ENCODE data around the gene TSPOAP1. TPM values are rescaled to one million over a fixed set of nuclear protein-coding genes. Genes with fewer than 3 reads are reported as not detected.

TSPOAP1 gene
- total RNA-seq, 4 donors from 2014 or later = 19.5 to 35.4 (median 22.1) TPM

DNA sequence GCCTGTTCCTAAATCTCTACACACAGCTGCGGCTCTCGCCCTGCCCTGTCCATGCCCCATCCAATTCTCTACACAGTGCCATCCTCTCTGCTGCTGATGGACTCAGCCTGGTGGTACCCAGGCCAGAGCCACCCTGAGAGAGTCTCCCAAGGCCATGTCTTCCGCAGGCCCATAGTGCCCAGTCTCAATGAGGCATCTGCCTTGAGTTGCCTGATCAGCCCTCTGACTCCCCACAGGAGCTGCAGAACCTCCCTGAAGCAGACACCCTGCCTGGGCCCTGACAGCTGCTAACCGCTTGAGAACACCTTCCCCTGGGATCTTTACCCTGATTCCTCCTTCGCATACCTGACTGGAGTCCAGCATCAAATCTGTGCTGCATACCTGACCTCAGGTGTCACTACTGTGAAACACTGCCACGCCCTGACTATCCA, 13.3 kb downstream of the TSPOAP1 start:
- no peaks in the 10 kb centered on the region for H3K27me3 ChIP-seq
- H3K27ac ChIP-seq = no peak overlapping the region
- H3K4me3 ChIP-seq (replicated peaks in 1 of 3) = no peak overlapping the region
- H3K9me3 ChIP-seq = no peaks in the 10 kb centered on the region
- TF ChIP-seq CTCF (IDR thresholded peaks at IDR 0.05) = no peak
- TF ChIP-seq POLR2A (IDR thresholded peaks at IDR 0.05) = no peak
- H3K4me1 ChIP-seq = no peaks in the 10 kb centered on the region
- 95 to 96% methylated on average over 6 of the region's 6 CpGs for WGBS, 2 donors
- DNase-seq = no peak
- intact Hi-C loops (cut with DNase I) = no loop called here
- no peaks in the 10 kb centered on the region for H3K36me3 ChIP-seq

DNA sequence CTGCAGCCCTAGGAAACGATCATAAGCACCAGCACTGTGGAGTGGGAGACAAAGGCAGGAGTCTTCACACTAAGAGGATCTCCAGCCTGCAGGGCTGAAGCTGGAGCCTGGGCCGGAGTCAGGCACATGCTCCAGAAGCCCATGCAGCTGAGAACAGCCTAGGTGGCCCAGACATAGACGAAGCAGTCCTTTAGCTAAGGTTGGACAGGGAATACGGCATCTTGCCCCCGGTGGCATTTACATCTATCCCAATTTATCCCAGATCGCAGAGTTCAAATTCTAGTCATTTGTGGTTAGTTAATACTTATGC, 13.9 kb downstream of the TSPOAP1 start:
- Histone ChIP-seq H3K4me1 (no peaks in the 10 kb centered on the region), H3K4me3 (replicated peaks in 1 of 3) (no peak overlapping the region), H3K36me3 (no peaks in the 10 kb centered on the region), H3K9me3 (no peaks in the 10 kb centered on the region), H3K27me3 (no peaks in the 10 kb centered on the region), H3K27ac (no peak overlapping the region)
- DNase-seq = no peak
- intact Hi-C loops (cut with DNase I) = no loop called here
- 87 to 96% methylated on average over 6 of the region's 6 CpGs for WGBS, 2 donors
- TF ChIP-seq CTCF (IDR thresholded peaks at IDR 0.05) = no peak
- no peak for TF ChIP-seq POLR2A (IDR thresholded peaks at IDR 0.05)

- Histone ChIP-seq H3K36me3 (no peaks in the 10 kb centered on the region), H3K9me3 (no peaks in the 10 kb centered on the region), H3K27me3 (no peaks in the 10 kb centered on the region), H3K27ac (no peak overlapping the region), H3K4me3 (replicated peaks in 1 of 3) (no peak overlapping the region), H3K4me1 (no peaks in the 10 kb centered on the region)
- no peak for DNase-seq
- TF ChIP-seq CTCF (IDR thresholded peaks at IDR 0.05) = no peak
- no peak for TF ChIP-seq POLR2A (IDR thresholded peaks at IDR 0.05)
- intact Hi-C loops (cut with DNase I) = no loop called here
- 84% methylated on average over 7 of the region's 7 CpGs for WGBS, 2 donors
Measured at GRCh38 chr17:58313815-58314705, 14.5 kb downstream of the TSPOAP1 start.

DNA sequence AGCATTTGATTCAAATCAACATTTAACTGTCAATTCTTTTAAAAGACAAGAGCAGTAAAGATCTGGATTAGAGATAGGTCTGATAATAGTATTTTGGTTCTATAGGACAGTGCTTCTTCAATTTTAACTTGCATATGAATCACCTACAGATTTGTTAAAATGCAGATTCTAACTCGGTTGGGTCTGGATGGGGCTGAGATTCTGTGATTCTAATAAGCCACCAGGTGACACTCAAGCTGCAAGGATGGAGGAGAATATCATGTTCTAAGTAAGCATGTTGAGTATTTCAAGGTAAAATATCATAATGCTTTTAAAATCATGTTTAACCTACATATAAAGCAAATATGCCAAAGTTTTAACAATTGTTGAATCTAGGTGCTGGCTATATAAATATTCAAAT, 15.8 kb downstream of the TSPOAP1 start:
- no peak overlapping the region for H3K27ac ChIP-seq
- no peaks in the 10 kb centered on the region for H3K4me1 ChIP-seq
- intact Hi-C loops (cut with DNase I) = no loop called here
- H3K4me3 ChIP-seq (replicated peaks in 1 of 3) = no peak overlapping the region
- H3K27me3 ChIP-seq = no peaks in the 10 kb centered on the region
- H3K9me3 ChIP-seq = no peaks in the 10 kb centered on the region
- TF ChIP-seq CTCF (IDR thresholded peaks at IDR 0.05) = no peak
- no peak for TF ChIP-seq POLR2A (IDR thresholded peaks at IDR 0.05)
- no peaks in the 10 kb centered on the region for H3K36me3 ChIP-seq
- DNase-seq = no peak
- 55 to 66% methylated on average over 1 of the region's 1 CpG for WGBS, 2 donors

- intact Hi-C loops (cut with DNase I) = no loop called here
- no peak for TF ChIP-seq POLR2A (IDR thresholded peaks at IDR 0.05)
- TF ChIP-seq CTCF (IDR thresholded peaks at IDR 0.05) = no peak
- H3K4me3 ChIP-seq (replicated peaks in 1 of 3) = no peak overlapping the region
- WGBS, 2 donors = 86 to 90% methylated on average over 3 of the region's 23 CpGs
- H3K36me3 ChIP-seq = no peaks in the 10 kb centered on the region
- no peaks in the 10 kb centered on the region for H3K9me3 ChIP-seq
- DNase-seq = no peak
- H3K4me1 ChIP-seq = no peaks in the 10 kb centered on the region
- H3K27ac ChIP-seq = no peak overlapping the region
- H3K27me3 ChIP-seq = no peaks in the 10 kb centered on the region
Measured at GRCh38 chr17:58312021-58312630, 16.5 kb downstream of the TSPOAP1 start.
